ENCODE measurements around the gene MAP6.

DNA sequence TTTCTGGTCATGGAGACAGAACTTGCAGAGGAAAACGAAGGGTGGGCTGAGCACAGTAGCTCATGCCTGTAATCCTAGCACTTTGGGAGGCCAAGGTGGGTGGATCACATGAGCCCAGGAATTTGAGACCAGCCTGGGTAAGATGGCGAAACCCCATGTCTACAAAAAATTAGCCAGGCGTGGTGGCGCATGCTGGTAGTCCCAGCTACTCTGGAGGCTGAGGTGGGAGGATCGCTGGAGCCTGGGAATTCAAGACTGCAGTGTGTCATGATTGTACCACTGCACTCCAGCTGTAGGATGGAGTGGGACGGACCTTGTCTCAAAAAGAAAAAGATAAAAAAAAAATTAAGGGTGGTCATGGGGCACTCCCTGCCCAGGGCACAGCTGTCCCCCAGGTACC, 100.9 kb downstream of the MAP6 start:
- TF ChIP-seq, protein P1, sequence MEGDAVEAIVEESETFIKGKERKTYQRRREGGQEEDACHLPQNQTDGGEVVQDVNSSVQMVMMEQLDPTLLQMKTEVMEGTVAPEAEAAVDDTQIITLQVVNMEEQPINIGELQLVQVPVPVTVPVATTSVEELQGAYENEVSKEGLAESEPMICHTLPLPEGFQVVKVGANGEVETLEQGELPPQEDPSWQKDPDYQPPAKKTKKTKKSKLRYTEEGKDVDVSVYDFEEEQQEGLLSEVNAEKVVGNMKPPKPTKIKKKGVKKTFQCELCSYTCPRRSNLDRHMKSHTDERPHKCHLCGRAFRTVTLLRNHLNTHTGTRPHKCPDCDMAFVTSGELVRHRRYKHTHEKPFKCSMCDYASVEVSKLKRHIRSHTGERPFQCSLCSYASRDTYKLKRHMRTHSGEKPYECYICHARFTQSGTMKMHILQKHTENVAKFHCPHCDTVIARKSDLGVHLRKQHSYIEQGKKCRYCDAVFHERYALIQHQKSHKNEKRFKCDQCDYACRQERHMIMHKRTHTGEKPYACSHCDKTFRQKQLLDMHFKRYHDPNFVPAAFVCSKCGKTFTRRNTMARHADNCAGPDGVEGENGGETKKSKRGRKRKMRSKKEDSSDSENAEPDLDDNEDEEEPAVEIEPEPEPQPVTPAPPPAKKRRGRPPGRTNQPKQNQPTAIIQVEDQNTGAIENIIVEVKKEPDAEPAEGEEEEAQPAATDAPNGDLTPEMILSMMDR (IDR thresholded peaks at IDR 0.05 in 4 of 5, conservative IDR thresholded peaks at IDR 0.05 in 1 of 5) = no peak
- TF ChIP-seq POLR2A (IDR thresholded peaks at IDR 0.05) = no peak
